Stimulated activated CD4-positive, alpha-beta T cell treated with anti-CD3 and anti-CD28 coated beads, Interleukin-12 subunit alpha, Interleukin-12 subunit beta, amount 100 ng/mL, for 24 hours (primary cell): ENCODE data around the gene NES.

Experiments used
- DNase-seq, 2 experiments: peaks; one replicate each; pipeline ENCODE4 v3.0.0-alpha.2; 2020; ENCODE audit warnings: low read depth in 2 of 2

NES gene

DNA sequence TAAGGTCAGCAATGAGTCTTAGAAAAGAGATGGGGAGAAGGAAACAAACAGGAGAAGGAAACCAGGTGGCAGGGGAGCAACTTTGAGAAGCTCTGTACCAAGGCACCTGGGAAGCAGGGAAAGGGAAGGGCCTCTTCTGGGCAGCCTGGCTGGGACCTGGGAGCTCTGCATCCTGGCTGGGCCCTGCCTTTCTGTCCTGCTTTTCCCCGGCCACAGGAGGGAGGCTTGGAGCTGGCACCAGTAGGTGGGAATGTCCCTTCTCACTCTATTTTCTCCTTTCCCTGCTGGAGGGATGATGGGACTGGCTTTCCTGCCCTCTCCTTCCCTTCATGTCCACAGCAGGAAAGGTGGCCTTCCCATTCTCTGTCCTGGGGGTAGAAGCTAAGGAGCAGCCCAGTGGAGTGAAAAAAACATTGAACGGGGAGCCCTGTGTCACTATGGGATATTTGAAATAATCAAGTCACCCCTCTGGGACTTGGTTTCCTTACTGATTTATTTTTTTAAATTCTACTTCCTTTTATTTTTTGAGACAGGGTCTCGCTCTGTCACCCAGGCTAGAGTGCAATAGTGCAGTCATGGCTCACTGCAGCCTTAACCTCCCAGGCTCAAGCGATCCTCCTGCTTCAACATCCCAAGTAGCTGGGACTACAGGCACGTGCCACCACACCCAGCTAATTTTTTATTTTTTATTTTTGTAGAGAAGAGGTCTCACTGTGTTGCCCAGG lies 5.1 kb upstream of the NES start:
- DNase-seq: no peak

GRCh38 chr1:156681196-156681960 lies 4.2 kb upstream of the NES start:
- no peak for DNase-seq

GRCh38 chr1:156680056-156680455 lies 2.8 kb upstream of the NES start:
- no peak for DNase-seq

GRCh38 chr1:156677616-156678596 lies 699 bp upstream of the NES start:
- no peak for DNase-seq

DNA sequence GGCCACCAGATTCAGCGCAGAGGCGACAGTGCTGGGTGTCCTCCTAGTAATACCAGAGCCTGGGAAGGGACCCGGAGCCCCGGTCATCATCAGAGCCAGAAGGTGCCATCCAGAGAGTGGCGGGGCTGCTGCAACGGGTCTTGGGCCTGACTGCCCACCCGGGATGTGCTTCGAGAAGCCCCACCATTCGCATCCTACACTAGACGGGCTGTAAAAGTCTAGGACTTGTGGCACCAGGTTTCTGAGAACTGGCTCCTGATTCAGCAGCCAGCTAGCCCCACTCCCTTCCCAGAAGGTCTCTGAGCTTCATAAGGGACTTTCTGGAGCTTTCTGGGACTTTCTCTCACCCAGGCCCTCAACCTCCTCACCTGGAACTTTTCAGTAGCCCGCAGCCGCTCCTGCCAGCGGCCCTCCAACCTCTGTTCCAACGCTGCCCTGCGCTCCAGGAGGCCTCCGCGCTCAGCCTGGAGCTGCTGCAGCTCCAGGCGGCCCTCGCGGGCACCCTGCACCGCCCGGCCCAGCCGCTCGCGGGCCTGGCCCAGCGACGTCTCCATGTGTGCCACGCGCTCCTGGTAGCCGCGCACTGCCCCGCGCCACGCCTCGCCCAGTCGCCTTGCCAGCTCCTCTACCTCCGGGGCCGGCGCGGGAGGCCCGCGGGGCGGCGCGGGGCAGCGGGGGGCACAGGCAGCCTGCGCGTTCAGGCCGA lies 940 bp downstream of the NES start:
- no peak for DNase-seq

- DNase-seq: no peak
Measured at GRCh38 chr1:156675210-156676113, 1.7 kb downstream of the NES start.

- no peak for DNase-seq
Measured at GRCh38 chr1:156673387-156674121, 3.7 kb downstream of the NES start.

GRCh38 chr1:156671804-156672203 lies 5.4 kb downstream of the NES start:
- no peak for DNase-seq

DNA sequence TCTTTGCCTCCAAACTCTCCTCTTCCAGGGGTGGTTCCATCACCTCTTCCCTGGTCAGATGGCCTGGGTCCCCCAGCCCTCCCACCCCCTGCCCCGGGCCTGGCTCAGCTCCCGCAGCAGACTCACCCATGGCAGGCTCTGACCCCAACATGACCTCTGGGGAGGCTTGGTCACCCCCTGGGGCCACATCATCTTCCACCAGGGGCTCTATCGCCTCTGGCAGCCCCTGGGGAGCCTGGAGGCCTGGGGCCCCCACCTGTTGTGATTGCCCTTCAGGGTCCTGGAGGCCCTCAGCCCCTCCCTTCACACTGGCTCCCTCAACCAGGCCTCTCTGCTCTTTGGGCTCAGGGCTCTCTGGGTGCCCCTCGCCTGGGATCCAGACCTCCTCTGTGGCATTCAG lies 6.4 kb downstream of the NES start:
- no peak for DNase-seq

DNA sequence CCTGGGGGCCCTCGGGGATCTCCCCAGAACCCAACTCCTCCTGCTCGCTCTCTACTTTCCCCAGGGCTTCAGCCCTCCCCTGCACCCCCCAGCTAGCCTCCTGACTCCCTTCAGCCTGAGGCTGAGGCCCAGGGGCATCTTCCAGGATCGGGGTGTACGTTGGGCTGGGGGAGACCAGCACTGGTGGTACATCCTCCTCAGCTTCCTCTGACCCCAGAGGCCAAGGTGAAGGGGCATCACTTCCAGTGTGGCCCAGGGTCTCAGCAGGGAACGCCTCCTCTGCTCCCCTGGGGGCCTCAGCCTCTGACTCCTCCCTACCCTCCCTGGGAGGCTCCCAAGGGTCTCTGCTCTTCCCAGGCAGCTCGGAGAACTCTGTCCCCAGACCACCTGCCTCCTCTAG lies 6.8 kb downstream of the NES start:
- no peak for DNase-seq

DNA sequence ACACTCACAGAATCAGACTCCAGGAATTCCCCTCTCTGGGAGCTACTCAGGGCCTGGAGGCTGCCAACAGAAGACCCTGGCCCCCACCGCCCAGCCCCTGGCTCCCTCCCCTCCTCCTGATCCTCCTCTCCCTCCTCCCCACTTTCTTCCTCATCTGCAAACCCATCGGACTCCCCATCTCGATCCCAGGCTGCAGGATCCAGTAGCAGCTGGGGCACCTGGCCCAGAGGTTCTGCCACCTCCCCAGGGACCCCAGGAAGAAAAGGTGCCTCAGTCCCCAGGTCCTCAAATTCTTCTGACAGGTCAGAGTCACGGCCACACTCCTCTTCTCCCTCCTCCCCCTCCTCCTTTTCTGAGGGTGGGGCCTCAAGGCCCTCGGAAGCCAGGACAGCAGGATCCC lies 7.4 kb downstream of the NES start:
- no peak for DNase-seq

DNA sequence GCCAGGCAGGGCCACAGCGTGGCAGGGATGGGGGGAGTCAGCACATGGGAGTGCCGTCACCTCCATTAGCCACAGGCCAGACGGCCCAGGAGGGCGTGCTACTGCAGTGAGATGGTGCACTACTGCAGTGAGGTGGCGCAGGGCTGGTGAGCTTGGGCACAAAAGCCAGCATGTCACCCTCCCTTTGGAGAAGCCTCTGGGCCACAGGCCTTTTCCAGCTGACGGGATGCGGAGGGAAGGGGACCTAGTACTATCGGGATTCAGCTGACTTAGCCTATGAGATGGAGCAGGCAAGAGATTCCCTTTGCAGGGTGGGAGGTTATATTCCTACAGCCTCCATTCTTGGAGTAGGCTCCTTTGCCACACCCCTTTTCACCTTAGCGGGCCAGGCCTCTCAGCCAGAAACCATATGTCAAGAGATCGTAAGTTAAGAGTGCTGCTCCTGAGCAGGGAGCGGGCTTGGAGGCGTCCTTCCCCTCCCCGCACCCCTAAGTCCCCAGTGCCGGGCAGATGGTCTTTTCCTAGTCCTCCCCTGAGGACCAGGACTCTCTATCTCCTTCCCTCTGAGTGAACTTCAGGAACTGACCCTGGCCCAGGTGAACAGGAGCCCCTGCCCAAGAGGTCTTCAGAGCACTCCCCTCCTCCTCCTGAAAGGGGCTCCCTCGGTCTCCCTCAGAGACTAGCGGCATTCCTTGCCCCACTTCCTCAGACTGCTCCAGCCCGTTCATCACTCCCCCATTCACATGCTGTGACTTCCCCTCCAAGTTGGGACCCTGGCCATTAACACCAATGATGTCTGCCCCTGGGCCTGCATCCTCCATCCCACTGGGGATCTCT lies 8.2 kb downstream of the NES start:
- no peak for DNase-seq

DNA sequence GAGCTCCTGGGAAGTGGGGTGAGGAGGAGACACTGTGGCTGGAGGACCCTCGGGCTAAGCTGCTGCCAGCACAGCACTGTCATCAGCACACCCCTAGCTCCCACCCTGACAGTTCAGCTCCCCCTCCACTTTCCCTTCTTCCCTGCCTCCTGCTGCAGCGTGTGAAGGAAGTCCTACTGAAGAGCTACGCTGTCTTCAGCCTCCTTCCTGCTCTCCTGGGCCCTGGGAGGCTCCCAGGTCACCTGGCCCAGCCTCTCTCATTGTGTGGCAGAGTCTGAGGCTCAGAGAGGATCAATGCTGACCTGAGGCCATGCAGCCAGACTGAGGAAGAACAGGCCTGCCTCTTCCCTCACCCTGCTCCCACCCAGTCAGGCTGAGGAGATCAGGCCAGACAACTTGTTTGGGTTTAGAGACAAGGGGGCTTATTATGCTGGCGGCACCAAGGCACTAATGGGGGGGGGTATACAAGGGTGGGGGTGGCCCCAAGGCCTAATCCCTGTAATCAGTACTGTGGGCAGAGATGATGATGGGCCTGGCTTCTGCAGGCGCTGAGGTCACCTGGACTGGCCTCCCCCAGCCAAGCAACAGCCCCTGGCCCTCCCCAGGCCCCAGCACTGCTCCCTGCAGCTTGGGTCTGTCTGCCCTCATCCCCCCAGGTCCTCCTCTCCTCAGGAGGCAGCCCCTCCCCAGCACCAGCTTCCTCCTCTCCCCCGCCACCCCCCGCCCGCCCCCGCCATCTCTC lies 9.1 kb downstream of the NES start:
- no peak for DNase-seq

DNA sequence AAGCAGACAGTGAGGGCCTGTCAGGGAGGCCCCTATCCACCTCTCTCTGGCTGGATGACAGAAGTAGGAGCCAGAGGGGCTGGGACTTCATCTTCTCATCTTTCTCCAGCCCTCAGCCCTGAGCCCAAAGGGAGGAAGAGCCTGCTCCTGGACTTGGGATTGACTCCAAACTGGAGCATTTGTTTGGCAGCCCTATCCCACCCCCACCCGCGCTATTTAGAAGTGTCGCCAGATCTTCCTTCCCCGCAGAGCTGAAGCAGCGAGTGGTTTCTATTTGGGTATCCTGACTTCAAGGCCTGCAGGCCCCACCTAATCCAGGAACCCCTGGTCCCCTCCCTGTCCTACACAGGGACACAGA lies 9.6 kb downstream of the NES start:
- DNase-seq: no peak

- DNase-seq: no peak
Measured at GRCh38 chr1:156666862-156667609, 10.2 kb downstream of the NES start.

DNA sequence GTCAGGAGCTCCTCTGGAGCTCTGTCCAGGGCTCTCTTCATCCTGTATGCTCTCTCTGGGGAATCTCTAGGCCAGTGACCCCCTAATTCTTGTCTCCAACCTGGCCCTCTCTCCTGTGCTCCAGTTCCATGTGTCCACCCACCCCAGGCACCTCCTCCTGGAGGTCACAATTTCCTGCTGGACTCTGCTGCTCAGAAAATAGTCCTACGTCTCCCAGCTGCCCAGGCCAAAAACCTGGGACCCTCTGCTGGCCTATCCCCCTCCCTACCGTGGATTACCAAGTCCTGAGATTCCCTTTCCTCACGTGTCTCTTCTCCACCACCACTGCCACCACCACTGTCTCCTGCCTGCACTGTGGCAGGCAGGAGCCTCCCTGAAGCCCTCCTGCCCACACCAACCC lies 11.7 kb downstream of the NES start:
- no peak for DNase-seq

- DNase-seq: no peak
Measured at GRCh38 chr1:156664767-156665411, 12.3 kb downstream of the NES start.
